GM18867 (cell line): ENCODE results near the gene UMPS.

ENCODE experiments used
- ATAC-seq: cut with Tn5 transposase; IDR thresholded peaks from one replicate; pipeline ENCODE4 v1.9.1; 2021; ENCODE audit warnings: mild to moderate bottlenecking, moderate library complexity; ENCODE audit not compliant: unreplicated experiment

Gene UMPS

DNA sequence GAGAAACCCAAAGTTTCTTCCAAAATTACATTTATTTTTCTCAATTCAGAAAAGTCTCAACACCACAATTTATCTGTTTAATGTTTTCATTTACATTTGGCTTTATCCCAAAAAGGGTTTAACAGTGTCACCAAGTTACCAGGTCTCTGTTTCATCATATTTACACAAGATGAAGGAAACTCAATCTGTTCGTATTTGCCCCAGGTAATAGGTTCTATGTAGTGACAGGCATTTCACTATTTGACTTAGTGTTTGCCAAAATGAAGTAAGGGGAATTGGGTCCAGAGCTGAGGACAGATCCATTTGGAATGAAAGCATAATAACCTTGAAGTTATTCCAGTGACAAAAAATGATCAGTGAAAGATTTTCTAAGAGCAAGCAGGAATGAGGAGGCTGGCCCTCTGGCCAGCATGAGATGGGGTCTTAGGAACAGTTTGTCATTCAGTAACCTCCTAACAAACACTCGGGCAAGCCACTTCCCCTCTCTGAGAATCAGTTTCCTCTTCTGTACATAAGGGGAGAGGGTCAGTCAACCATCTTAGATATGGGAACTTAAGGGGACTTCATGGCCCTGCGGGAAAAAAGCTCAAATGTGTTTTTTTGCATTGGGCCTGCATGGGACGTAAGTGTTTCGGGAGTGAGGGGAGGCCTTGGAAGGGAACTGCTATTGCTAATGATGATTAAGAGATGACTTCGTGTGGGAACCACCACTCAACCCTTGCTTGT lies 31.8 kb downstream of the UMPS start:
- ATAC-seq = no peak

DNA sequence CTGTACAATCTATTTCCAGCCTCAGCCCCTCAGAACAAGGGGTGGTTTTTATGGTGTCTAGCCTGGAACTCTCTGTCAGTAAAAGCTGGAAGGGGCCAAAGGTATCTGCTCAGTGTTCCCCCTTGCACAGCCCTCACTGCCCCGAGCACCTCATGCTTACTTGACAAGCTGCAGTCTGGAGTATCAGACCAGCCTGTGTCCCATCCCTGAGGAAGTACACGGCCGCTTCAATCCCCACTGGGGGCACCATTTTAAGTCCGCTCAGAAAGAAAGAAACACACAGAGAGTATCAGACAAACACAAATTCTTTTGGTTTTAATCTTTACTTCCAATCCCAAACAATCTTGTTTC lies 32.4 kb downstream of the UMPS start:
- ATAC-seq = no peak

DNA sequence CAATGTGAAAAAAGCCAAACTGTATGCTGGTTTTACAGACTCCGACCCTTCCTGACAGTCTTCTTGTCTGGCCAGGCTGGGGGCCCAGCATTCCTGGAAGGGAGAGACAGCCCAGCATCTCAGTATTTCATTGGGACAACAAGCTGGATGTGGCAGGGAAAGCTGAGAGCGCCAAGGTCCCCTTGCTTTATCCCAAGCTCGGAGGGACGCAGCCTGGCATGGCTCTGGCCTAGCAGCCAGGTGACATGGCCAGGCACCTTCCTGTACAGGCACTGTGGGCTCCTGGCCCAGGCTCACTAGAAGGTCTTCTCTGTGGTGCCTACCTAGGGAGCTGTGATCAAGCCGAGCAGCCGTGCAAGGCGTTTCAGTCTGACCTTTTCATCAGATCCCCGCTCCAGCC lies 33.0 kb downstream of the UMPS start:
- no peak for ATAC-seq

DNA sequence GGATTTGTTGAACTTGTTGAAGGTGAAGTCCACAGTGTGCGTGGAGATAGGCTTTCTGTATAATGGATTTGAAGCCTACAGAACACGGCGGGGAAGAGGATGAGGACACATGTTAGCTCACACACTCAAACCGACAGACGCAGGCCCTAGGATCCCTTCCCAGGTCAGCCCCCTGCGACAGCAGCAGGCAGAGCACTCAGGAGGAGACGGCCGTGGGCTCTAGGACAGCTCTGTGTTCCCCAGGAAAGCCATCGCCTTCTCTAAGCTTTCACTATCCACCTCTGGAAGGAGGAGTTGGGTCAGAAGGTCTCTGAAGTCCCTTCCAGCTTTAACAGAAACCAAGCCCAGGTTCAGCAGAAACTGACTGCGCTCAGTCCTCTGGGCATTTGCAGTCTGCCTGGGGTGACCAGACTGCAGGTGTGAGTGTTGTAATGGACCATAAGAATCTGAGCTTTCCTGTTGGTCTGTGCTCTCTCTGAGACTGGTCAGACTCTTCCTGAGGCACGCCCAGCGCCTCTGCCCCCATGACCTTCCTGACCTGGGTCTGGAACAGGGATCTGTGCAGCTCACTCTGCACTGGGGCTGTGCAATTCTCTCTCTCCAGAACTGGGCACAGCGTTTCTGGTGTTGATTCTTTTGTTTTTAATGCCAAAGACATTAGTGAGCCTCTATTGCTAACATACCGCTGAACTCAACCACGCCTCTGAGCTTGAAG lies 33.5 kb downstream of the UMPS start:
- no peak for ATAC-seq

DNA sequence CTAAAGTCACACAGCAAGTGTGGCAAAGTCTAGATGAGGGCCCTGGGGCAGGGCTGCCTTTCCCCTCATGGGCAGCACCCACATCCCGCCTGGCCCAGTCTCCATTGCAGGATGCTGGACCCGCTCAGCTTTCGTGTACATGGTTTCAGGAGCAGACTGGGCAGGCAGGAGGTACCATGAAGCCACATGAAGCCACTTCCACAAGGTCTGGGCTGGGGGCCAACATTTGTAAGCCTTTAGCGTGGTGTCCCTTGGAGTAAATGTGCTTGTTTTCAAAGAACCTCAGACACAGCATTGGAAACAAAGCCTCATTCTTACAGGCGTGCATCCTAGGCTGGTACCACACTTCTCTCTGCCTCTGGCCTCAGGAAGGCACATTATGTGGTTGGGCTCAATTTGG lies 34.5 kb downstream of the UMPS start:
- no peak for ATAC-seq

DNA sequence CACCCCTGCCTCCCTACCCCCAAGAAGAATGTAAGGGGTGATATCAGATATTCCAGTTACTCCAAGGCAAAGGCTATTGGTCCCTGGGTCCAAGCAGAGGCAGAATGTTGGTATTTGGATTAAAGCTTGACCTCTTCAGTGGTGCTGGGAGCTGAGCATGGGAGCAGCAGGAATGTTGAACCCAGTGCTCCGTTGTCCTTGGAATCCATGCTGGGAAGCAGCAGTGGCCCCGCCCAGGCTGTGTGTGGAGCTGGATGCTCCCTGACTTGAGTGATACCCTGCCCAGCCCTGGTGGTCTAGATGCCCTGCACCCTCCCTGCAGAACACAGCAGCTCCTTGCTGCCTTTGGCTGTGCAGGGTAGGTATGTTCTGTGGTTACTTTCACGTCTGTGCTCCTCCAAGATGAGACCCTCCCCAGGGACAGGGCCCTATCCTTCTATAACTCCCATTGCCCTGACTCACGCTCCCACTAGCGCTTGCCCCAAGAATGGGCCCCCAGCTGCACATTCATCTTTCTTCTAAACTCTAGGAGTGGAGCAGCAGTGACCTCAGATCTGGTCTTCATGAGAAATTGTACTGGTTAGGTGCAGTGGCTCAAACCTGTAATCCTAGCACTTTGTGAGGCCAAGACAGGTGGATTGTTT lies 35.1 kb downstream of the UMPS start:
- no peak for ATAC-seq

DNA sequence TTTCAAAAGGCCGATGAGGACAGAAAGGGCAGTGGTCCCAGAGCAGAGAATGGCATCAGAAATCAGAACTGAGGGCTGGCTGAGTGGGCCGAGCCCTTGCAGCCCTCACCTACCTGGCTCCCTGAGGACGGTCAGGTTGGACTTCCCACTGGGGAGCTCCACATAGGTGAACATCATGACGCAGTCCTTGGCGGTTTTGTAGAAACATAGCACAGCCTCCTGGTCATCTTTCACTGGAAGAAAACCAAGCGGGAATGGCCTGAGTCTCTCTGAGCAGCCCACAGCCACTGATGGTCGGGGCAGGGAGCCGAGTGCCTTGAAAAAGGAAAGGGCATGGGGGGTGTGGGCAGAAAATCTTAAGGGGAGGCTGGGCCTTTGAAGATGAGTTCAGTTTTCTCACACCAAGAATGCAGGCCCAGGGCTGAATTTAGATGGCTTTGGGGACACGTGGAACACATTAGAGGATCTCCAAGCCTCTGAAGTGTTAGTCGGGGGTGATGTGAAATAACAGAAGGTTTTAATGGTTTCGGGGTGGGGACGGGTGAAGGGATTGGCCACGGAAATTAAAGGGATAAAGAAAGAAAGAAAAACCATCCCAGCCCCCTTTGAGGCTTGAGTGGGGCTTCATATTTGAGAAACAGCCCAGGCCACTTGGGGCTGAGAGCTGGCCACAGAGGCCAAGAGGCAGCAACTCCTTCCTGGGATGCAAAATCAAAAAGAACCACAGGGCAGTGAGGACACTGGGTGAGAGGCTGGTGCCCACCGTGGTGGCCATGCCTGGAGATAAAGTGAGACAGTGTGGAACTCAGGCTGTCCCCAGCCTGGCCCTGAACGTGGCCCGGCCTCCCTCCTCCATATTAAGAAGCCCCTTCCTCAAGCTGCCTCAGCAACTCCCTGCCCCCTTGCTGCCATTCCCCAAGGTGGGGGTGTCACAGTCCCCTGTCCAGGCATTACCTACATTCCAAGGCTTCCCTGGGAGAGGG lies 36.2 kb downstream of the UMPS start:
- ATAC-seq = no peak

DNA sequence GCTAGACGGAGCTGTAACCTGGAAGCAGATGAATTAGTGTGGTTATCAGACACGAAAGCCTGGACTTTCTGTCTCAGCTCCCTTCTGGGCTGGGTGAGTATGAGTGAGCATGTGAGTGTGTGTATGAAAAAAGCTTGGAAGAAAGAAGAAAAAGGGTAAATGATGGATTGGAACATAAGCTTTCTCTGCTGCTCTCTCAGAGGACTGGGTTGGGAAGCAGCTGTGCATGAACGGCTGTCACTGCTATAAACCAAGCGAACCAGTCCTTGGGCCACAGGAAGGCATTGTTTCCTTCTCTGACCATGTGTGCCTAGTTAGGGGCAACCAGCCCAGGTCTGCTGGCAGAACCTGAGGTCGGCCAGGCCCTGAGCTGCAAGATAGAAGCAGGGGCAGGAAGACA lies 37.0 kb downstream of the UMPS start:
- no peak for ATAC-seq

DNA sequence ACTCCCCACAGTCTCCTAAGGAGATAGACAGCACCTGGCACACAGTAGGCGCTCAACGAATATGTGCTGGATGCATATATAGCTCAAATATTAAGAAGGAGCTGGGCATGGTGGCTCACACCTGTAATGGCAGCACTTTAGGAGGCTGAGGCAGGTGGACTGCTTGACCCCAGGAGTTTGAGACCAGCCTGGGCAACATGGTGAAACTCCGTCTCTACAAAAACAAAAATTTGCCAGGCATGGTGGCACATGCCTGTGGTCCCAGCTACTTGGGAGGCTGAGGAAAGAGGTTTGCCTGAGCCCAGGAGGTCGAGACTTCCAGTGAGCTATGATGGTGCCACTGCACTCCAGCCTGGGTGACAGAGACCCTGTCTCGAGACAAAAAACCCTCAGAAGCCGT lies 37.4 kb downstream of the UMPS start:
- ATAC-seq = no peak

DNA sequence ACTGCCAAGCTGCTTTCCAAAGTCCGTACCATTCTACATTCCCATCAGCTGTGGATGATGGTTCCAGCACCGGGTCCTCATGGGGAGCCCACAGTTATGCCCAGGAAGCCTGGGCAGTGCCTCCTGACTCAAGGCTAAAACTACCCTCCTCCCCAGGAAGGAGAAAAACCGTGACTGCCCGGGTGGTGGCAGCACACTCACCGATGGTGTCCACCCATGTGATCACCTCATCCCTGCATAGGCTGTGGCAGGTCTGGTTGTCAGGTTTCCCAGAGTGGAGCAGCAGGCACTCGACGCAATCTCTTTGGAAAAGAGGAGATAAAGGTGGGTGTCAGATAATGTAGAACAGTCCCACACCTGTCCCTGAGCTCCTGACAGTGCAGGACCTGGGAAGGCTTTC lies 38.6 kb downstream of the UMPS start:
- no peak for ATAC-seq

DNA sequence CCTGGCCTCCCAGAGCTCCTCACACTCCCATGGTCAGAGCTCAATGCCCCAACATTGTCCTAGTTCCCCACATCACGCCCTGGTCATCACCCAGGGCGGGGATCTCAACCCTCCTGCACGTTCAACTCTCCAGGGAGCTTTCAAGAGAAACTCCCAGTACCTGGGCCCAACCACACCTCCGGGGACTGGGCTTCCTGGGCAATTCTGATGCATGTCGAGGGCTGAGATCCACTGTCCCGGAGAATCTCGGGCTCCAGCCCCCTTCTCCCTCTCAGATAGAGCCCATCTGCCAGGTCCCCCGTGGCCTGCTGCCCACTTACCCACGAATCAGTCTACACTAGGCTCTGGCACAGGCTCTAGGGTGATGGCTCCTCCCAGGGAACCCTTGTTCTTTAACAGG lies 39.2 kb downstream of the UMPS start:
- ATAC-seq = no peak

DNA sequence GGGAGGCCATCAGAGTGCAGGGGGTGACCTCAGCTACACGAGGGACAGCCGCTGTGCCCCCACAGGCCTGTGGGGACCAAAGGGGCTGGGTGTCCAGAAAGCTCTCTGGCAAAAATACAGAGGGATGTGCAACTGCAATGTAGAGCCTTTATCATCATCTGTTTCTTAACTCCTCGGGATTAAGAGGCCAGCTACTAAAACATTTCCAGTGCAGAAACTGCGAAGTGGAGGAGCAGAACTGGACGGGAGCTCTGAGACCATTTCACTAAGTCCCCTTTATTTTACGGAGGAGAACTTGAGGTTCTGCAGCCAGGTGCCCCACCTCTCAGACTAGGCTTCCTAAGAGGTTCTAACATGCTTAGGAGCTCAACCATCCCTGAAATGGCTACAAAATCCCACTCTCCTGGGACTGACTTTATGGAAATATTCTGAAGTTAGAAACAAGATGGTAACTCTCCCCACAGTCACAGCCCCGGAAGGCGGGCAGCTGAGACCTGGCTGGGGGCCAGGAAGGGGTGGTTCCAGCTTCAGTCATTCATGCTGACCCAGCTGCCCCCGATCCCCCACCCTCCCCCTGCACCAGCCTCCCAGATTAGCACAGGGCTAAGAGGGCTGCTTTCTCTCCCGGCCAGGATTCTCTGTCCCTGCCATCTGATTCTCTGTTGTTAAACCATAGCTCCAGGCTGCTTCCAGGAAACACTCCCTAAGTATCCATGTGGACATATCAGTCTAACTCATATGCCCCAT lies 40.3 kb downstream of the UMPS start:
- ATAC-seq = no peak

DNA sequence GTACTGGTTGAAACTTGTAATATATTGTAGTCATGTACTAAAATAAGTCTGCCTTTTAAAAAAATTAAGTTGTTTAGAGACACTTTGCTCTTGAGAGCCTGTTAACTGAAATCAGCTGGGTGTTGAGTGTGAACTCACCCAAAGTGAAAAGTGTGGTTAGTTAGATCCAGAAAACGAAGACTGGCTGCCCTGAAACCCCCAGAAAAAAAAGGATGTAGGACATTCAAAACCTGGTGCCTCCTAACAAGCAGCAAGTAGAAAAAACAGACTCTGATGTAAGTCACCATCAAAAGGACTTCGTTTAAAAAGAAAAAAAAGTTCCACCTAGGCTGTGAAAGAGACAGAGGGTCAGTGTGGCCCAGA lies 40.8 kb downstream of the UMPS start:
- no peak for ATAC-seq

DNA sequence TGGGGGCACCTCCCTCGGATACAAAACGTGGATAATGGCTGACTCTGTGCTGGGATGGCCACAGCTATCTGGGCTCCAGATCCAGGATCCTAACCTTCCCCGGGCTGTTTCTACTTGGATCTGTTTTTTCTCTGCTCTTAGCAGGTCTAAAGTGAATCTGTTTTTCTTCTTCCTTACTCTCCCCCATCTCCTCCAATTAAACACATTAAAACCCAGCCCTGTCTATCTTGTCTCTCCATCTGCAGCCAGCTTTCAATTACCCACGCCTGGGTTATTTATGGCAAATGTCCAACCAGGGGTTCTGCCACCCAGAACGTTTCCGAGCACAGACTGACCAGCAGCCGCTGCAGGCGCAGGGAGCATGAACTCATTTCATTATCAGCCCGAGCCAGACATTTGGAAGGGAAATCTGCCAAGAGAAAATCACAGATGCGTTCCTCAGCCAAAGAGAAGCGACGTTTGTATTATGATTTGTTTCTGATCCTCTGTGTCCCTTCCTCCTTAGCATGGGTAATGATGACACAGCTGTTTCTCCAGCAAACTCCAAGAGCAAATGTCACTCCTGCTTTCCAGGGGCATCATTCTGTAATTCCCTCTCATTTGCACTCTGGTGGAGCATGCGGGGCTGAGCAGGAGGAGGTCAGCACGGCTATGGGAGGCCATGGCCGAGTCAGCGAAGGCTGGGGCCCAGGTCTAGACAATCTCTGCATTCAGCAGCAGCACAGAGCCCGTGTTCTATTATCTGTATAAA lies 42.0 kb downstream of the UMPS start:
- ATAC-seq = no peak

DNA sequence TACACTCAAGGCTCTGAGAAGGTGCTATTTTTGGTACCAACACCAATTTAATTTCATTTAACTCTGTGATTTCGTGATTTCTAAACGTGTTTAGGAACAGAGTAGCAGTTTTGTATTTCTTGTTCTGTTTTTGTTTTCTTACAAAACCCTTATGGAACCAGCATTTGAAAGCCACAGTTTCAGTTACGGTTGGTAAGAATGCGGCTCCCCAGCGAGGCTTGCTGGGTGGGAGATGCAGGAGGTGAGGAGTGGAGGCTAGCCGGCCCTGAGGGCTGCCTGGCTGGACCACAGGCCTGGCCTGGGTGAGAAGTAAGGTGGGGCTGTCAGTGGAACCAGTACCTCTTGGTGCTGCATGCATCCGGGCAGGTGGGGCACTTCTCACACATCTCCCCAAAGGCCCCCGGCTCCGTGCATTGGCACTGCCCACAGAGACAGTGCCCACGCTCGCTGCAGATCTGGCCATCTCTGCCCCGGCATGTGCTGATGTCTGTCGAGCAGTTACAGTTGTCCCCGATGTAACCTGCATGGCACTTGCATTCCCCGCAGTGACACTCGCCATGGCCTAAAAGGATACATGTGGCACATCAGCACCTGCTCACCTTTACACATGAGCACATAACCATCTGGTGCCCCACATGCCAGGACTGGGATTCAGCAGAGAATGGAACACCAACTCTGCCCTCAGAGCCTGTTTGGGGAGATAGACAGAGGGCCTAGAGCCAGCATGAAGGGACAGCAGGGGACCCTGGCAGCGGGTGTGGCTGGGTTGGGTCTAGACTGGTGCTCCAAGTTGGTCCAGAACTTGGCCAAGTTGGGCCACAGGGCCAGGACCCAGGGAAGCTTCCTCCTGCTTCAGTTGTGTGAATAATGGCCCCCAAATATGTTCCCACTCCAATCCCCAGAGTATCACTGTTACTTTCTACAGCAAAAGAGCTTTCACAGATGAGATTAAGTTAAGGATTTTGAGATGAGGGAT lies 43.4 kb downstream of the UMPS start:
- no peak for ATAC-seq

DNA sequence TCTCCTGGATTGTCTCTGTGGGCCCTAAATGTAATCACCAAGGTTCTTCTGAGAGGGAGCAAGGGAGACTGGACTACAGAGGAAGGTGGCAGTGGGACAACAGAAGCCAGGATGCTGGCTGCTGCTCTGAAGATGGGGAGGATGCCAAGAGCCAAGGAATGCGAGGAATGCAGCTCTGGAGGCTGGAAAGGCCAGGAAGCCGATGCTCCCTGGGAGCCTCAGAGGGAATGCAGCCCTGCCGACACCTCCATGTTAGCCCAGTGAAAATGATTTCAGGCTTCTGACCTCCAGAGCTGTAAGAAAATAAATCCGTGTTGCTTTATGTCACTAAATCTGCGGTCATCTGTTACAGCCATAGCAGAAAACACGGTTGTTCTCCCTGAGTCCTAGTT lies 44.1 kb downstream of the UMPS start:
- ATAC-seq = no peak

DNA sequence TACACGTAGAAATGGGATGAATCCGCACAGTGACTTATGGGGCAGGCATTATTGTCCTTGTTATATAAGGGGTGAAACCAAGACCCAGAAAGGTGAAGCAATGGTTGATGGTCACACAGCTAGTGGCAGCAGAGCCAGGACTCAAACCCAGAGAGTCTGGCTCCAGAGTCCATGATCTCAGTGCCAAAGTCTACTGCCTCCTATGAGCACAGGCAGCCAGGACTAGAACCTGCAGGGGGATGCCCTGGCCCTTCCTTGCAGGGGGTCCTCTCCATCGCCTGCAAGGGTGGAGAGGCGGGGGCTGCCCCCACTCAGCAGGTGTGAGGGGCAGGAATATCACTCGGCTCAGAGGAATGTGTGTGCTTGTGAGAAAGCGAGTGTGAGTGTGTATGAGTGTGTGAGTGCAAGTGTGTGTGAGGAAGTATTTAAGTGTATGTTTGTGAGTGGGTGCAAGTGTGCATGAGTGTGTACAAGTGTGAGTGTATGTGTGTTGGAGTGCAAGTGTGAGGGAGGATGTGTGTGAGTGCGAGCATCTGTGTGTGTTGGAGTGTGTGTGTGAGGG lies 44.7 kb downstream of the UMPS start:
- ATAC-seq = no peak

DNA sequence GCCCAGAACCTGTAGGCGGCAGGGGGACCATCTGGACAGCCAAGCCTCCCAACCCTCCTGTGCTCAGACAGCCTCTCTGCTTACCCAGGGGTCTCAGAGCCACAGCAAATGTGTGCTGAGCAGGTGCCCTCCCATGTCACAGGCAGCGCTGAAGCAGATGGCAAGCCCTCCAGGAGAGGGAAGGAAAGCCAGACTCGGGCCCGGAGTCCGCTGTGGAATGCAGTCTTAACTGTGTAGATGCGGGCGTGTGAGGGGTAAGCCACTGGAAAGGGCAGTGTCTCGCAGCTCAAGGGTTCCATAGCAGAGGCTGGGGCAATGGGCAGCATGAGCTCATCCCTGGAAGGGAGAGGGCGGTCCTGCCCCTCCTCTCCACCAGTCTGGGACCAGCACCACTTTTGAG lies 45.6 kb downstream of the UMPS start:
- ATAC-seq = no peak
